ENCODE measurements around the gene ABCA12.

Gene ABCA12

DNA sequence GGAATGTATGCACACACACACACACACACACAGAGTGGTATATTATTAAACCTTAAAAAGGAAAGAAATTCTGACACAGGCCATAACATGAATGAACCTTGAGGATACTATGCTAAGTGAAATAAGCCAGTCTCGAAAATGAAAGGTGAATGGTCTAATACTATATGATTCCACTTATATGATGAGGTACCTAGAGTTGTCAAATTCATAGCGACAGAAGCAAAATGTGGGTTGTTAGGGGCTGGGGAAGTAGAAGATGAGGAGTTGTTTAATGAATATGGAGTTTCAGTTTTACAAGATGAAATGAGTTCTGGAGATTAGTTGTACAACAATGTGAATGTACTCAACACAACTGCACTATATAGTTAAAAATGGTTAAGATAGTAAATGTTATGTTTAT is 118.1 kb downstream of the ABCA12 start:
- H3K79me2 ChIP-seq (ENCODE audit: insufficient read depth, low read length): no peaks in the 10 kb centered on the region
- no peaks in the 10 kb centered on the region for H3K27me3 ChIP-seq (ENCODE audit: insufficient read depth, low read length)
- no peak overlapping the region for H3K4me2 ChIP-seq (ENCODE audit: low read length)
- no peaks in the 10 kb centered on the region for H3K9me2 ChIP-seq (ENCODE audit: low read depth, low read length)
- no peak overlapping the region for H3K27ac ChIP-seq (ENCODE audit: low read depth, low read length, poor library complexity, severe bottlenecking)
- no peaks in the 10 kb centered on the region for H3F3A ChIP-seq (ENCODE audit: insufficient read depth, low read length)
- no peak for TF ChIP-seq EZH2 (IDR thresholded peaks at IDR 0.05; ENCODE audit: borderline replicate concordance, low read length)
- TF ChIP-seq, protein P1, sequence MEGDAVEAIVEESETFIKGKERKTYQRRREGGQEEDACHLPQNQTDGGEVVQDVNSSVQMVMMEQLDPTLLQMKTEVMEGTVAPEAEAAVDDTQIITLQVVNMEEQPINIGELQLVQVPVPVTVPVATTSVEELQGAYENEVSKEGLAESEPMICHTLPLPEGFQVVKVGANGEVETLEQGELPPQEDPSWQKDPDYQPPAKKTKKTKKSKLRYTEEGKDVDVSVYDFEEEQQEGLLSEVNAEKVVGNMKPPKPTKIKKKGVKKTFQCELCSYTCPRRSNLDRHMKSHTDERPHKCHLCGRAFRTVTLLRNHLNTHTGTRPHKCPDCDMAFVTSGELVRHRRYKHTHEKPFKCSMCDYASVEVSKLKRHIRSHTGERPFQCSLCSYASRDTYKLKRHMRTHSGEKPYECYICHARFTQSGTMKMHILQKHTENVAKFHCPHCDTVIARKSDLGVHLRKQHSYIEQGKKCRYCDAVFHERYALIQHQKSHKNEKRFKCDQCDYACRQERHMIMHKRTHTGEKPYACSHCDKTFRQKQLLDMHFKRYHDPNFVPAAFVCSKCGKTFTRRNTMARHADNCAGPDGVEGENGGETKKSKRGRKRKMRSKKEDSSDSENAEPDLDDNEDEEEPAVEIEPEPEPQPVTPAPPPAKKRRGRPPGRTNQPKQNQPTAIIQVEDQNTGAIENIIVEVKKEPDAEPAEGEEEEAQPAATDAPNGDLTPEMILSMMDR (IDR thresholded peaks at IDR 0.05; ENCODE audit: low read length): no peak
- H3K4me1 ChIP-seq (ENCODE audit: insufficient read depth, low read length, severe bottlenecking): no peaks in the 10 kb centered on the region
- H3K36me3 ChIP-seq (ENCODE audit: insufficient read depth, low read length): no peaks in the 10 kb centered on the region
- no peaks in the 10 kb centered on the region for H4K20me1 ChIP-seq (ENCODE audit: insufficient read depth, low read length)
- H3K9me3 ChIP-seq (ENCODE audit: low read length): no peaks in the 10 kb centered on the region
- no peak overlapping the region for H3K9ac ChIP-seq (ENCODE audit: low read length)
- no peak overlapping the region for H3K4me3 ChIP-seq (ENCODE audit: low read depth, low read length, poor library complexity, severe bottlenecking)
- H2AFZ ChIP-seq (ENCODE audit: low read length): no peak overlapping the region

DNA sequence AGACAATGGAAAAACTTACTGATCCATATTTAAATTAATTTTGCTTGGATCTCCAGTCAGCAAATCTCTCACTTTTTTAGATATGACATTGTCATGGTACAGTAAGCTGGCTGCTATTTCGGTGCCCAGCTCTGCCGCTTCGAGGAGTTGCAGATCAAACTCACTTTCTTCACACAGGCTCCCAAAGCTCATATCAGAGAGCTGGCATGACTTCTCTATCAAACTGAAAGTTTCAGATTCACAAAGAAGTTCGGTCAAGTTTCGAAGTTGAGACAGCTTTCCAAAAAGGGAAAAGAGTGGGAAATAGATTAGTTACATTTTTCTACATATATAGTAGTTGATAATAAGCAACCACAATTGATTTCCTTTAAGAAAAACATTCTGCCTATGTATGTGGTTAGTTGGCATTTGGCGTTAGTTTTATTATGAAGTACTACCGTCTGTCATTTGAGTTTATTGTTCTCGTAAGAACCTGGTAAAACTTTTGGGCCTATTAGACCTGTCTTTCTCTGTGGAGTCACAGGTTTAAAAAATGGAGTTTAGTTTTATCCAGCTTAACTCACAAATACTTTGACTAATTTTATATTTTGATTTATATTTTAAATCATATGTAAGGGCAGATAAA is 118.8 kb downstream of the ABCA12 start:
- Histone ChIP-seq H3K4me2 (ENCODE audit: low read length) (no peak overlapping the region), H3F3A (ENCODE audit: insufficient read depth, low read length) (no peaks in the 10 kb centered on the region), H3K9me3 (ENCODE audit: low read length) (no peaks in the 10 kb centered on the region), H3K36me3 (ENCODE audit: insufficient read depth, low read length) (no peaks in the 10 kb centered on the region), H4K20me1 (ENCODE audit: insufficient read depth, low read length) (no peaks in the 10 kb centered on the region), H3K4me1 (ENCODE audit: insufficient read depth, low read length, severe bottlenecking) (no peaks in the 10 kb centered on the region), H3K79me2 (ENCODE audit: insufficient read depth, low read length) (no peaks in the 10 kb centered on the region), H3K4me3 (ENCODE audit: low read depth, low read length, poor library complexity, severe bottlenecking) (no peak overlapping the region), H2AFZ (ENCODE audit: low read length) (no peak overlapping the region), H3K9me2 (ENCODE audit: low read depth, low read length) (no peaks in the 10 kb centered on the region), H3K27me3 (ENCODE audit: insufficient read depth, low read length) (no peaks in the 10 kb centered on the region), H3K27ac (ENCODE audit: low read depth, low read length, poor library complexity, severe bottlenecking) (no peak overlapping the region), H3K9ac (ENCODE audit: low read length) (no peak overlapping the region)
- no peak for TF ChIP-seq EZH2 (IDR thresholded peaks at IDR 0.05; ENCODE audit: borderline replicate concordance, low read length)
- TF ChIP-seq, protein P1 (IDR thresholded peaks at IDR 0.05; ENCODE audit: low read length): no peak

DNA sequence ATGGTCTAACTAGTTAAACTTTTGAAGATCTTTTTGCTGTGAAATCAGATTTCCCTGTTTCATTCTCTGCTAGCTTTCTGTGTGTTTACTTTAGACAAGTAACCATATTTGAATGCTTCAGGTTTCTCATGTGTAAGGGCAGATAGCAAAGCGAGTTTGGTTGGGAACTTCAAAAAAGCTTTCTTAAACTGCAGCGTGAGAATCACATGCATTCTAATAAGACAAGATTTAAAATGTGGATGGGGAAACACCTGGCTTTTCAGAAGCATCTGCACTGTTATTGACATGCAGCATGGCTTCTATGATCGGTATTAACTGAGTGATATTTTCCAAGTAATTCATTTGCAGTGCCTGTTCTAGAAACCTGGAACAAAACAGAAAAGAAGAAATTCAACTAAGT is 119.3 kb downstream of the ABCA12 start:
- H3K9me2 ChIP-seq (ENCODE audit: low read depth, low read length): no peaks in the 10 kb centered on the region
- H3K27ac ChIP-seq (ENCODE audit: low read depth, low read length, poor library complexity, severe bottlenecking): no peak overlapping the region
- no peak overlapping the region for H3K9ac ChIP-seq (ENCODE audit: low read length)
- H3K27me3 ChIP-seq (ENCODE audit: insufficient read depth, low read length): no peaks in the 10 kb centered on the region
- no peaks in the 10 kb centered on the region for H4K20me1 ChIP-seq (ENCODE audit: insufficient read depth, low read length)
- H3K4me3 ChIP-seq (ENCODE audit: low read depth, low read length, poor library complexity, severe bottlenecking): no peak overlapping the region
- H3K9me3 ChIP-seq (ENCODE audit: low read length): no peaks in the 10 kb centered on the region
- no peaks in the 10 kb centered on the region for H3K79me2 ChIP-seq (ENCODE audit: insufficient read depth, low read length)
- no peaks in the 10 kb centered on the region for H3F3A ChIP-seq (ENCODE audit: insufficient read depth, low read length)
- no peak for TF ChIP-seq EZH2 (IDR thresholded peaks at IDR 0.05; ENCODE audit: borderline replicate concordance, low read length)
- TF ChIP-seq, protein P1 (IDR thresholded peaks at IDR 0.05; ENCODE audit: low read length): no peak
- H3K4me1 ChIP-seq (ENCODE audit: insufficient read depth, low read length, severe bottlenecking): no peaks in the 10 kb centered on the region
- H2AFZ ChIP-seq (ENCODE audit: low read length): no peak overlapping the region
- H3K4me2 ChIP-seq (ENCODE audit: low read length): no peak overlapping the region
- no peaks in the 10 kb centered on the region for H3K36me3 ChIP-seq (ENCODE audit: insufficient read depth, low read length)
